Activated CD4-positive, alpha-beta T cell treated with anti-CD3 and anti-CD28 coated beads, Interleukin-2, amount 10 ng/mL, durations not matched to agents 24 days and 14 days (primary cell): ENCODE results near the gene PAIP1. TPM values are rescaled to one million over a fixed set of nuclear protein-coding genes. Genes with fewer than 3 reads are reported as not detected.
"Not testable (repeated sequence)": the region's sequence is repeated elsewhere in the genome, so short reads cannot be mapped to it uniquely, and the experiment has no call there.

Experiments
- DNase-seq: peaks from one replicate; pipeline ENCODE4 v3.0.0; 2022
- H3K27ac Mint-ChIP-seq: one replicate; pipeline ENCODE4 v1.8.0; 2022; ENCODE audit warnings: mild to moderate bottlenecking, mixed read lengths
- H3K27me3 Mint-ChIP-seq: one replicate; pipeline ENCODE4 v1.8.0; 2022; ENCODE audit warnings: mixed read lengths
- H3K36me3 Mint-ChIP-seq: one replicate; pipeline ENCODE4 v1.8.0; 2022; ENCODE audit warnings: low read depth, mild to moderate bottlenecking, mixed read lengths
- H3K4me1 Mint-ChIP-seq: one replicate; pipeline ENCODE4 v1.8.0; 2021; ENCODE audit warnings: mixed read lengths
- H3K4me3 Mint-ChIP-seq: one replicate; pipeline ENCODE4 v1.8.0; 2022; ENCODE audit warnings: mild to moderate bottlenecking, moderate library complexity, mixed read lengths
- H3K9me3 Mint-ChIP-seq: one replicate; pipeline ENCODE4 v1.8.0; 2021; ENCODE audit warnings: mixed read lengths
- intact Hi-C: fragments of 100-400 bp; cut with micrococcal nuclease; formaldehyde crosslinking; loops from one replicate; pipeline ENCODE4 v1.15.1; 2023
- total RNA-seq: library from RNA; stranded (reverse); gene quantifications from 2 replicates; pipeline ENCODE4 v1.2.3, GENCODE V29; 2022

Gene PAIP1
- total RNA-seq, 1 donor from 2014 or later, result 60.2 TPM

- Mint-ChIP-seq H3K9me3 (no peaks in the 10 kb centered on the region), H3K4me1 (no peaks in the 10 kb centered on the region), H3K36me3 (peaks cover 3% of the 10 kb centered on the region), H3K4me3 (no peak overlapping the region), H3K27me3 (no peaks in the 10 kb centered on the region), H3K27ac (no peak overlapping the region)
- no peak for DNase-seq
- intact Hi-C loops, result no loop called here
These were observed 26.8 kb upstream of the PAIP1 start for GRCh38 chr5:43583724-43584123.

DNA sequence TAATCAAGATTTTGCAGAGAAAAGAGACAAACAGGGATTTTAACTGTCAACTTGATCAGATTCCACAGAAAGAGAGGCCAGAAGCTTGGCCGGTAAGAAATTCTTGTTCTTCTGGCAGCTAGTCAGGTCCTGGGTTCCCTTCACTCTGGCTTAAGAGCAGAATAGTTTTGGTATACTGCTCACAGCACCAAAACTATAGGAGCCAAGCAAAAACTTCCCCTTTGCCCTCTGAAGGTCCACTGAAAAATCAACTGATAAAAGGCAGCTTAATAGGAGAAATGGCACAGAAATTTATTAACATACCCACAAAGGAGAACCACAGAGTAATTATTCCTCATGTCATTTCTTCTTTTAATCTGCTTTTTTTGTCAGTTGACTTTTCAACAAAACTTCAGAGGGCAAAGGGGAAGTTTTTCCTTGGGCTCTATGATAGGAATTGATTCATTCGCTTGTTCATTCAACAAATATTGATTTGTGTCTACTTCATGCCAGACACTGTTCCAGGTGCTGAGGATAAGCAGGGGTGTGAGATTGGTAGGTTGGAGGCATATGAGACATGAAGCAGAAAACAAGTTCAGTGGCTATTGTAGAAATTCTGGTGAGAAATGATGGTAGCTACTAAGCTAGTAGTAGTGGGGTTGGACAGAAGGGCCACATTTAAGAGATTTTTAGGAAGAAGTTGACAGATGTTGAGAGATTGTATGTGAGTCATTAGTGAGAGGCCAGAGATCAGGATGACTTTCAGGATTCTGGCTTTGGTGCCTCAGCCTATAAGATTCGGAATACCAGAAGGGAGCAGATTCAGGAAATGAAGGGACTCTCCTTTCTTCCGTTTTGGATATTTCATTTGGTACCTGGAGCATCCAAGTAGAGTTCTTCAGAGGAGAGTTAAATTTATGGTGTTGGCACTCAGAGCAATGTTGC is 25.5 kb upstream of the PAIP1 start:
- Mint-ChIP-seq H3K9me3 (no peaks in the 10 kb centered on the region), H3K4me3 (no peak overlapping the region), H3K36me3 (peaks cover 3% of the 10 kb centered on the region), H3K4me1 (no peaks in the 10 kb centered on the region), H3K27me3 (no peaks in the 10 kb centered on the region), H3K27ac (no peak overlapping the region)
- intact Hi-C loops, result no loop called here
- no peak for DNase-seq

DNA sequence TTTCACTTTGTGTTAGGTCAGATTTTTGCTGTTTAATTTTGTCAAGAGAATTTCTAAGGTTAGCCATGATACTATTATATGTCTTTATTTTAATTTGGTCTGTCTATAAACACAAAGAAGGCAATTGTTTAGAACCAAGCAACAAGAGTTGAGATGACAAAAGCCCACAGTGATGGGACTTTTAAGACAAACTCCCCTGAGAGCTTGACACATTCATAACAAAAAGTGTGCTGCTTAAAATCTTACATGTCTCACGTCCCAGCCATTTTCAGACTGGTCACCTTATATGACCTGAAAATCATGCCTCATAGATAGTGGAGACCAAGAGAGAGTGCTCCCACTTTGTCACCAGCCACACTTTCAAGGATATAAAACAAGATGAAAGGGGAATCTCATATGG is 24.5 kb upstream of the PAIP1 start:
- Mint-ChIP-seq H3K4me3 (no peak overlapping the region), H3K4me1 (no peaks in the 10 kb centered on the region), H3K36me3 (peaks cover 6% of the 10 kb centered on the region), H3K27ac (no peak overlapping the region), H3K9me3 (no peaks in the 10 kb centered on the region), H3K27me3 (no peaks in the 10 kb centered on the region)
- intact Hi-C loops, result no loop called here
- no peak for DNase-seq

DNA sequence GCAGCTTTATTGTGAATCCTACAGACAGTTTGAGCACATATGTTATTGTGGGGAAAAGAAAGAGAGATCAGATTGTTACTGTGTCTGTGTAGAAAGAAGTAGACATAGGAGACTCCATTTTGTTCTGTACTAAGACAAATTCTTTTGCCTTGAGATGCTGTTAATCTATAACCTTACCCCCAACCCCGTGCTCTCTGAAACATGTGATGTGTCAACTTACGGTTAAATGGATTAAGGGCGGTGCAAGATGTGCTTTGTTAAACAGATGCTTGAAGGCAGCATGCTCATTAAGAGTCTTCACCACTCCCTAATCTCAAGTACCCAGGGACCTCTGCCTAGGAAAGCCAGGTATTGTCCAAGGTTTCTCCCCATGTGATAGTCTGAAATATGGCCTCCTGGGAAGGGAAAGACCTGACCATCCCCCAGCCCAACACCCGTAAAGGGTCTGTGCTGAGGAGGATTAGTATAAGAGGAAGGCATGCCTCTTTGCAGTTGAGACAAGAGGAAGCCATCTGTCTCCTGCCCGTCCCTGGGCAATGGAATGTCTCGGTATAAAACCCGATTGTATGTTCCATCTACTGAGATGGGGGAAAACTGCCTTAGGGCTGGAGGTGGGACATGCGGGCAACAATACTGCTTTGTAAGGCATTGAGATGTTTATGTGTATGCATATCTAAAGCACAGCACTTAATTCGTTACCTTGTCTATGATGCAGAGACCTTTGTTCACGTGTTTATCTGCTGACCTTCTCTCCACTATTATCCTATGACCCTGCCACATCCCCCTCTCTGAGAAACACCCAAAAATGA is 23.7 kb upstream of the PAIP1 start:
- intact Hi-C loops, DNase-seq, H3K27me3 Mint-ChIP-seq, H3K4me1 Mint-ChIP-seq, H3K4me3 Mint-ChIP-seq, H3K36me3 Mint-ChIP-seq, H3K9me3 Mint-ChIP-seq, H3K27ac Mint-ChIP-seq: not testable (repeated sequence)

GRCh38 chr5:43573058-43573457 is 16.2 kb upstream of the PAIP1 start:
- intact Hi-C loops, result no loop called here
- Mint-ChIP-seq H3K27me3 (no peaks in the 10 kb centered on the region), H3K36me3 (peaks cover 14% of the 10 kb centered on the region), H3K9me3 (peaks cover 4% of the 10 kb centered on the region), H3K27ac (no peak overlapping the region), H3K4me3 (no peak overlapping the region), H3K4me1 (peaks cover 2% of the 10 kb centered on the region)
- DNase-seq, result no peak

DNA sequence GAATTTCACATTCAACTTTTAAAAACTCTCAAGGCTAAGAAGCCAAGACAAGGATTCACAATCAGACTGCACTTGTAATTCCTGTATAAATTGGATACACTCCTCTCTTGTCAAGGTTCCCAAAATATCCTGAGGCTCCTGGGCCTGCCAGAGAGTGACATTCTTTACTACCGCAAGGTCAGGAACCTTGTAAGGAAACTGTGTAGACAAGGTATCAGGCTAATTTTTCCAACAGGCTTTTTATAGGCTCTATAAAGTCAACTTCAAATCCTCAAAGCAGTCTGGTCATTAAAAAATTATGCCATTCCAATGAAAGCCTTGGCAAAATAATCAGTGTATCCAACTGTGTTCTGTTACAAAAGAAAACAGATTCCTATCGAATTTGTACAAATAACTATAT is 15.5 kb upstream of the PAIP1 start:
- no peak overlapping the region for H3K4me3 Mint-ChIP-seq
- intact Hi-C loops, result no loop called here
- H3K9me3 Mint-ChIP-seq, result peaks cover 4% of the 10 kb centered on the region
- no peak overlapping the region for H3K27ac Mint-ChIP-seq
- no peak for DNase-seq
- H3K36me3 Mint-ChIP-seq, result peaks cover 14% of the 10 kb centered on the region
- H3K27me3 Mint-ChIP-seq, result no peaks in the 10 kb centered on the region
- peaks cover 2% of the 10 kb centered on the region for H3K4me1 Mint-ChIP-seq

DNA sequence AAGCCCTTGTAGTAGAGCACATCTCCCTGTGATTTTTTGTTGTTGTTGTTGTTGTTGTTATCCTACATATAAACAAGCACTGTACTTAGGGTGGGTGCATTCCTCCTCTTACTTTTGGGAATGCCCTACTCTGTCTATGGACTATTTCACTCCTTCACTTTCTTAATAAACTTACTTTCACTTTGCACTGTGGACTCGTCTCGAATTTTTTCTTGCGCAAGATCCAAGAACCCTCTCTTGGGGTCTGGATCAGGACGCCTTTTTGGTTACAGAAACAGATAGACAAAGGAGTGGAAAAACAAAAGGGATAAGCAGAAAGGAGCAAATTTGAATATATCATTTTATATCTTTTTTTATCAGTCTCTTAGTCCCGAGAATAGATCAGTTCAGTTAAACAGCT is 14.4 kb upstream of the PAIP1 start:
- Mint-ChIP-seq H3K27ac (no peak overlapping the region), H3K4me3 (no peak overlapping the region), H3K27me3 (no peaks in the 10 kb centered on the region), H3K9me3 (peaks cover 9% of the 10 kb centered on the region), H3K4me1 (peaks cover 2% of the 10 kb centered on the region), H3K36me3 (peaks cover 9% of the 10 kb centered on the region)
- intact Hi-C loops, result no loop called here
- DNase-seq, result no peak

GRCh38 chr5:43570450-43571158 is 13.7 kb upstream of the PAIP1 start:
- intact Hi-C loops, result no loop called here

GRCh38 chr5:43569236-43569746 is 12.4 kb upstream of the PAIP1 start:
- H3K9me3 Mint-ChIP-seq, result peaks cover 7% of the 10 kb centered on the region
- no peak overlapping the region for H3K4me3 Mint-ChIP-seq
- no peak overlapping the region for H3K27ac Mint-ChIP-seq
- no peaks in the 10 kb centered on the region for H3K36me3 Mint-ChIP-seq
- intact Hi-C loops, result no loop called here
- H3K4me1 Mint-ChIP-seq, result peaks cover 2% of the 10 kb centered on the region
- no peaks in the 10 kb centered on the region for H3K27me3 Mint-ChIP-seq
- no peak for DNase-seq

More at GRCh38 chr5:43570450-43571158, 13.7 kb upstream of the PAIP1 start:
- peaks cover 2% of the 10 kb centered on the region for H3K4me1 Mint-ChIP-seq
- H3K4me3 Mint-ChIP-seq, result no peak overlapping the region
- no peak overlapping the region for H3K27ac Mint-ChIP-seq
- no peaks in the 10 kb centered on the region for H3K27me3 Mint-ChIP-seq
- H3K9me3 Mint-ChIP-seq, result peaks cover 11% of the 10 kb centered on the region
- peaks cover 8% of the 10 kb centered on the region for H3K36me3 Mint-ChIP-seq
- DNase-seq, result no peak

DNA sequence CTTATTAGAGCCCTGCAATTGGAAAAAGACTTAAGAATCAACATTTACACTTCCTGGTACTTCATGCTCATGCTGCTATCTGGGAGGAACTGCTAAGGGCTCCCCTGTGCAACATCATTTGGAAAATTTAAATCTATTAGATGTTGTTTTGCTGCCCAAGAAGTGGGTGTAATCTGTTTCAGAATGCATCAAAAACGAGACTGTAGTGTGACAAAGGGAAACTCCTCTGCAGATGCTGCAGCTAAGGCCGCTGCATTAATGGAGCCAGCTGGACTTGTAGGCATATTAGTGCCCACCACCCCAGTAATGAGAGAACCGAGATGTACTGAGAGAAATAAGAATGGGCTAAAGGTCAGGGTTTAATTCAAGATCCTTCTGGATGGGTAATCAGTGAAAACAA is 11.1 kb upstream of the PAIP1 start:
- Mint-ChIP-seq H3K4me3 (no peak overlapping the region), H3K27me3 (no peaks in the 10 kb centered on the region), H3K9me3 (peaks cover 7% of the 10 kb centered on the region), H3K27ac (no peak overlapping the region), H3K4me1 (peaks cover 2% of the 10 kb centered on the region), H3K36me3 (no peaks in the 10 kb centered on the region)
- no peak for DNase-seq
- intact Hi-C loops, result no loop called here

- H3K9me3 Mint-ChIP-seq, result peaks cover 7% of the 10 kb centered on the region
These were observed 8.2 kb upstream of the PAIP1 start for GRCh38 chr5:43565043-43565442.

GRCh38 chr5:43564289-43564850 is 7.5 kb upstream of the PAIP1 start:
- Mint-ChIP-seq H3K4me3 (no peak overlapping the region), H3K36me3 (no peaks in the 10 kb centered on the region), H3K27ac (no peak overlapping the region), H3K9me3 (peaks cover 7% of the 10 kb centered on the region), H3K4me1 (no peaks in the 10 kb centered on the region), H3K27me3 (peaks cover 20% of the 10 kb centered on the region)
- no peak for DNase-seq
- intact Hi-C loops, result no loop called here

More at GRCh38 chr5:43565043-43565442, 8.2 kb upstream of the PAIP1 start:
- Mint-ChIP-seq H3K27me3 (peaks cover 17% of the 10 kb centered on the region), H3K4me1 (no peaks in the 10 kb centered on the region), H3K4me3 (no peak overlapping the region), H3K36me3 (no peaks in the 10 kb centered on the region), H3K27ac (no peak overlapping the region)
- intact Hi-C loops, result no loop called here
- no peak for DNase-seq

- H3K4me1 Mint-ChIP-seq, result peaks cover 2% of the 10 kb centered on the region
- no peak overlapping the region for H3K4me3 Mint-ChIP-seq
- H3K36me3 Mint-ChIP-seq, result no peaks in the 10 kb centered on the region
- H3K27me3 Mint-ChIP-seq, result peaks cover 20% of the 10 kb centered on the region
- peaks cover 7% of the 10 kb centered on the region for H3K9me3 Mint-ChIP-seq
- intact Hi-C loops, result no loop called here
- no peak for DNase-seq
- no peak overlapping the region for H3K27ac Mint-ChIP-seq
These were observed 6.4 kb upstream of the PAIP1 start for GRCh38 chr5:43563321-43563720.
